ENCODE data around the gene CREB3L4.

CREB3L4 gene

DNA sequence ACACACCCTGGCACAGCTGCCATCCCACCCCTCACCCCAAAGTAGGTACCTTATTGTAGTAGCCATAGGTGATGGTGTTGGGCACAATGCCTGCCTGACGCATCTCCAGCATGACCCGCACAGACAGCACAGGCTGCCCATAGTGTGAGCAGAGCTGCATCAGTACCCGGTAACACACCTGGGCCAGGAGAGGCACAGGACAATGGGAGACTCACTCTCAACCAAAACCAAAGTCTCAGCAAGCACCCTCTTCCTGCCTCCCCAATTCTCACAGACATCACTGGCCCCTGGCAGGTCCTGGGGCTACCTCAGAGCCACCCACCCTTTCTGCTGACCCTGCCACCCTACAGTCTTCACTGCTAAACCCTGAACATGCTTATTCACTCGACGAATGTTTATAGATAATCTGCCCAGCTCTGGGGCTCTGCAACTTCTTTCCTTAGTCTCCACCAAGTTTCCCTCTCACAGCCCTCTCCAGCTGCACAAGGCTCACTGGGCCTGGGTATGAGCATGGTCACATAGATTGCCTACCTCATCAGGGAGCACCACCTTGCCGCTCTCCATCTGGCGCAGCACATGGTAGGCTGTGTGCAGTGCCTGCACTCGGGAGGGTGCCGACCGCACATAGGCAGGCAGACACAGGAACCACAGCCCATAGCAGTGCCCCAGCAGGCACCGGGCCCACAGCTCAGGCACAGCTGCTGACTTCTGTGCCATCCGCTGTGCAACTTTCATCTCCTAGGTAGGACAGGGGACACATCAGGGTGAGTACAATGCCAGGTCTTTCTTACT lies 31.5 kb upstream of the CREB3L4 start:
- in situ Hi-C loops (cut with HindIII; ENCODE audit: low sequenced_read_pairs), result no loop called here

DNA sequence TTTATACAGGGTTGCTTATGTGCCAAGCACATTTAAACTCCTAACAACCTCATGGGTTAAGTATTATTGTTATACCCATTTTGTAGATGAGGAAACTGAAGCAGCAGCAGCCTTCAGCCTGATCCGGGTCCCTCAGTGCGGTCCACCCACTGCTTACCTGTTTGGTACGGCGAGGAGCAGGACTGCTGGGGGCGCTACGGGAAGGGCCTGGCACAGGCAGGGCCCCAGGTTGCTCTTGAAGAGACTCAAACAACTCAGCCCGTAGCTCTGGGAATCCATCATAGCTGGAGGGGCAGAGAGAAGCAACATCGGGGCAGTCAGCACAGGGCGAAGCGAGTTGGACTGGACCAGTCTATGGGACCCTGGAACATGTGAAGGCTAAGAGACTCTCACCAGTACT lies 30.4 kb upstream of the CREB3L4 start:
- in situ Hi-C loops (cut with HindIII; ENCODE audit: low sequenced_read_pairs), result no loop called here

DNA sequence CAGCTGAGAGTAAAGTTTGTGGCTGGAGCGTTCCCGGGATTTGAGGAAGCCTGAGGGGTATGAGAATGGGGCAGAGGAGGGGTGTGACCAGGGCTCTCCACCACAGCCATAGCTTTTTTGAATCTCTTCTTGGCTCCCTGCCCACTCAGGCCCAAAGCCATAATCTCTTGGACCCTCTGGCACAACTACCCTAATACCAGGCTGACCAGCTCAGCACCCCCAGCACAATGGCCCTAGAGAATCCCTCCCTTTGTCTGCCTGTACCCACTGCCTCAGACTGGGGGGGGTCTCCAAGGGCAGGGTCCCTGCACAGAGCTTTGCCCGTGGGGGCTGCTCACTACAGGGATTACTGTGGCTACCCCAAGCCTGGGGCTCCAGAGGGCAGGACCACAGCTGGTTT lies 28.7 kb upstream of the CREB3L4 start:
- in situ Hi-C loops (cut with HindIII; ENCODE audit: low sequenced_read_pairs), result no loop called here

DNA sequence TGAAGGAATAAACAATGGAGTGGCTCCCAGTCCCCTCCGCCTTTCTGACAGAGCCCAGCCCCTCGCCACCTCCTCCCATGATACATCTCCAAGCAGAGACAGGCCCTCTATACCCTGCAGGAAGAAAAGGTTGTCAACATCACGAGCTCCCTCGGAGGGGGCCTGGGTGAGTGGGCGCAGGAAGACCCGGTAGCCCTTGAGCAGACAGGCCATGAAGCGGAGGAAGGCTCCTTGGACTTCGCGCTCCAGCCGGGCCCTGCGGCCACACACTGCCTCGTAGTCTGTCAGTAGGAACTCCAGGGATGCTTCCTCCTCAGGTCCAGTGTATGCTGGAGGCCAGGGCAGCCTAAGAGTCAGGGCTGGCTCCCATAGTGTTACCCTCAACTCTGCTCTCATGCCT lies 28.2 kb upstream of the CREB3L4 start:
- in situ Hi-C loops (cut with HindIII; ENCODE audit: low sequenced_read_pairs), result no loop called here

DNA sequence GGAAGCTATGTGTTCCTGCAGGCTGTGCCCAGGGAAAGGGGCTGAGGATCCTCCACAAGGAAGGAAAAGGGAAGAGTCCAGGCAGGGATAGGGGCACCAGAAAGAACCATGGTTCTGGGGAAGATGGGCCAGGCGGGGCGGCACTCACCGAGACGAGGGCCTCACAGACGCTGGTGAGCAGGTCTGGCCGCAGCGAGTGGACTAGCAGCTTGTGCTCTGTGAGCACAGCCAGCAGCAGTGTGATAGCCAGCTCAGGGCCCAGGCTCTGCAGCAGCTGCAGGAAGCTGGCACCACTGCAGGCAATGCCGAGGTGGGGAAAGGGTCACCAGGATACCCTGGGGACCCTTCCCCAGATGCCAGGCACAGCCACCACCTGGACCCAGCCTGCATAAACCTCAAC lies 26.9 kb upstream of the CREB3L4 start:
- in situ Hi-C loops (cut with HindIII; ENCODE audit: low sequenced_read_pairs), result no loop called here

DNA sequence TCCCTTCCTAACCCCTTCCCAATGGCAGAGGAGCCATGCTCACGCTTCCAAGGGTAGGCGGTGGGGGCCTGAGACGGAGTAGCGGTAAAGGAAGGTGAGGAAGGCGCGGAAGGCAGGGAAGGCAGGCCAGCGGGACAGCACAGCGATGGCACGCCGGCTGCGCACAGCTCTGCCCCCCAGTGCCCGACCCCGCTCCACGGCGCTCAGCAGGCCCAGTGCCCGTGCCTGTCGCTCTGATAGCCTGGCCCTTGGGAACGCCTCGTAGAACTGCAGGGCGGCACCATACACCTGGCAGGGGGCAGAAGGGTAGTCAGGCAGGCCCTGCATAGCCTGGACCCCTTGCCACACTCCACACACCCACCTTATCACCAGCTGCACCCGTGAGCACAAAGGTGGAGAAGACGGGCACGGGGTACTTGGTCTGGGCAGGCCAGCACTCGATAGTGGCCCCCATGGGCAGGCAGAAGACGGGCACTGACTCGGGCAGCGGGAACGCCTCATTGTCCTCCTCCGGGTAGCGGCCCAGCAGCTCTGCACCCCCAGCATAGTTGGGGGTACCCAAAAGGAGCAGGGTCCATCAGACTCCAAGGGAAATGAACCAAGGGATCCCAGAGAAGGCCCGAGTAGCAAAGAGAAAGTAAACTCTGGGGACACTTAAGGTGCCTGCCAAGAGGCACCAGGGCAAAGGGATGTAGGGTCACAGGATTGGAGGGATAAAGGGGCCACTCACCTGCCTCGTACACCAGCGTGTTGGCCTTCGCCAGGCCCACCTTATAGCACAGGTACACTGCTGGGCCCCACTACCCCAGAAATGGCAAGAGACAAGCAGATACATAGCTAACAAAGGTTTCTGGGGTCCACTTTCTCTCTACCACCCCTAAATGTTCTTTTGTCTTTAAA lies 25.6 kb upstream of the CREB3L4 start:
- in situ Hi-C loops (cut with HindIII; ENCODE audit: low sequenced_read_pairs), result no loop called here

DNA sequence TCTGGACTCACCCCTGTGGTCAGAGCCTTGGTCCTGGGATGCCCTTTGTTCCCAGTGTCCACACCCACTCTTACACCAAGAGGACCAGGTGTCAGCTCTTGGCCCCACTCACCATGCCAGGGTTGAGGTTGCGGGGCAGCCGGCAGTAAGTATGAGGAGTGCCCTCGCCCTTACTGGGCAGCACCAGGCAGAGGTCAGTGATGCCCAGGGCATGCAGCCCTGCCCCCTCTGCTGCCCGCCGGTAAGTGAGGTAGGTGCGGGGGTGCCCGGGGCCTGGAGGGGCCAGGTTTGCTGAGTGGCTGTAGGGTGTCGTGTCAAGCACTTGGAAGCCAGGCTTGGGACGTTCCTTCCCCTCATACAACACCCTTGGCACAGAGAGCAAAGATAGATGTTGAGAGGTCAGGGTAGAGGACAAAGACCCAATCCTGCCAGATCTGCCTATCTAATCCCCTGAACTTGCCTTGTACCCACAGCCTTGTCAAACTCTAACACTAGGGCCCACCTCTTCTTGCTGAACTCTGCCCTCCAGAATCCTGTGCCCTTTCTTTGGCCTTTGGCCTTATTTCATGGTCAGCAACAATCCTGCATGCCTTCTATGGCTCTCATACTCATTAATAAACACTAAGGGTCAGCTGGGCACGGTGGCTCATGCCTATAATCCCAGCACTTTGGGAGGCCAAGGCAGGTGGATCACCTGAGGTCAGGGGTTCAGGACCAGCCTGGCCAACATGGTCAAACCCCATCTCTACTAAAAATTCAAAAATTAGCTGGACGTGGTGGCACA lies 24.7 kb upstream of the CREB3L4 start:
- in situ Hi-C loops (cut with HindIII; ENCODE audit: low sequenced_read_pairs), result no loop called here

DNA sequence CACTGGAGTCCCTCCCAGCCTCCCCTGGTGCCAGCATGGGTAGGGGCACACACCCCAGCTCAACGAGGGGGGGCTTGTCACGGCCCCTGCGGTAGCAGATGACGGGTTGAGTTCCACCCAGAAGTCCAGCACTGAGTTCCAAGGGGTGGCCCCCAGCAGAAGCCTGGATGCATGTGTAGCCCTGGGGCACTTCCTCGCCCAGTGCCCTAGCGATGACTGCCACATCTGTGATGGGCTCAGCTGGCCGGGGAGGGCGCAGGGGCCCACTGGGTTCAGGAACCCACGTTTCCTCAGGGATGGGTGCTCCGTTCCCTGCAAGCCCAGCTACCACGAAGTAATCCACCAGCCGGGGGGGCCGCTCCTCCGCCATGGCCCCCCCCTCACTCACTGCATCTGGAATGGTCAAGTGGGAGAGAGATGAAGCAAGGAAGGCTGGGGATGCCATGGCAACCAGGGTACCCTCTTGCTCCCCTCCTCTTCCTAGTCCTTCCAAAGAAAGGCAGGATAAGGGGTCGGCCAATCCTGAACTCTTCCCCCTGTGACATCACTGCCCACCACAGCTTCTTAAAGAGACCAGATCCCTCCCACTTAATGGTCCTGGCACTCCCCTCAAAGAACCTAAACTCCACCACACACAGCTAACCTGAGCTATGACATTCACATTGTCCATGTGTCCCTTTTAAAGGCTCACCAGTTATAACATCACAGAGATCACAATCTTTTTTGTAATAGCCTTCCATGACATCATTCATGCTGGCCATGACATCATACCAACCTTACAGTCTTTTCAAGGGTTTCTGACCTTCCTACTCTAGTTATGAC lies 23.5 kb upstream of the CREB3L4 start:
- in situ Hi-C loops (cut with HindIII; ENCODE audit: low sequenced_read_pairs), result no loop called here

DNA sequence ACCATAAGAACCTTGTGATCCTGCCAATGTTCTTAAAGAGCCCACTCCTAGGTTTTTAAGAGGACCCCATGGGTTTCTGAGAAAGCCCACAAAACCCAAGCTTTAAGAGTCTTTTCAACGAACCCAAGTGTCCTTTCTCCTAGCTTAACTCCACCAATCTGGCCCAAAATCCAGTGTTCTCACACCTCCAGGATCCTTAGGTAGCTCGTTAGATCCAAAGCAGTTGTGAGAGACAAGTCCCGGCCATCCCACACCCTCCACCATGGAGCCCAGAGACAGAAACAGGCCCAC lies 22.9 kb upstream of the CREB3L4 start:
- in situ Hi-C loops (cut with HindIII; ENCODE audit: low sequenced_read_pairs), result no loop called here

DNA sequence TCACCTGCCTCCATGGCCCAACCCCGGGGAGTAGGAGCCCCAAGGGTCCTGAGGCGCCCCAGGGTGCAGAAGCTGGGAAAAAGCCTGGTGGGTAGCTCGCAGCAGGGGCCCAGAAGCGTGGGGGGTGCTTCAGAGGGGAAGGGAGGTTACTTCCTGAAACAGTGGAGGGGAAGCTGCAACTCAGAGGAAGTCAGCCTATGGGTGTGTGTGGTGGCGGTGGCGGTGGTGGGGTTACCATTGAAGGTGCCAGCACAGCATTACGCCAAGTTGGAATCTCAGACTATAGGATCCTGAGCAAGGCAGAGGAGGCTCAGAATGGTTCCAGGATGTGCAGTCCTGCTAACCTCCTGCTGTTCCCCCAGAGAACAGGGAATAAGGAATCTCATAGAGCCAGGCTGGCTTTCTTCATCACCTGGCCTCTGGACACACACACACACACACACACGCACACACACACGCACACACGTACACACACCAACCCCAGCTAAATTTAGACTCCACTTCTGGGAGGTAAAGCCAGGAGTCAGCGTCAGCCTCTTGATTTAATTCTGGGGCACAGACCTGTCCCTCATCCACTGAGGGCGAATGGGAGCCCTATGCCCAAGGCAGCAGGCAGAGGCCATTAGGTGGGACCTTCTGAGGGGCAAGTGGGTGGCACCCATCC lies 22.4 kb upstream of the CREB3L4 start:
- in situ Hi-C loops (cut with HindIII; ENCODE audit: low sequenced_read_pairs), result no loop called here

DNA sequence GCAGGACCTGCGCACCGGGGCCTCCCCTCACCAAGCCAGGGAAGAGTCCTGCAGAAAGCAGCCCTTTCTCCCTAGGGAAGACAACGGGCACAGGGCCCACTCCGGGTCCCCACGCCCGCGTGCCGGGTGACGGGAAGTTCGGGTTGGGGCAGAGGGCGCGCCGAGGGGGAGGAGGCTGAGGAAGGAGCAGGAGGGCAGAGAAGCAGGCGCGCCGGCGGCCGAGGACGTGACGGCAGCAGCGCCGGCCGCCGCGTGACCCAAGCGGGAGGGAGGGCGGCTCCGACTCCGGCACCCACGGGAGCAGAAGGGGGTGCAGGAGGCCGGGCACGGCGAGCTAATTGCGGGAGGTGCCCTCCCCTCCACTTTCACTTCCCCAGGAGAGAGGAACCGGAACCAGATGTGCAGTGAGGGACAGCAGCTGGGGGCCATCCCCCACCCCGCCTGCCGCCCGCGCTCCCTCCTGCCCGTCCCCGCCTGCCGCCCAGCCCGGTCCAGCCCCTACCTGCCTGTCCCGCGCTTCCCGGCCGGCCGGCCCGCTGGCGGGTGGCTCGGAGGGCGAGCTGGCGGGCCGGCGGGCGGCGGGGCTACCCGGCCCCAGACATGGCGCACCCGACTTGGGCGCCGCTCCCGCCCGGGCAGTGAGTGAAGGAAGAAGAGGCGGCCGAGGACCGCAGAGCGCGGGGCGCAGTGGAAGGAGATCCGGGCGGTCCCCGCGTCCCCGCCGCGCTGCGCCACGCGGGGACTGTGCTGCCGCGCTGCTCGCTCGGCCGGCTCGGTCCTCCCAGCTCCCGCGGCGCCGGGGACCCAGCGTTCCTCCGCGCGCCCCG lies 21.7 kb upstream of the CREB3L4 start:
- in situ Hi-C loops (cut with HindIII; ENCODE audit: low sequenced_read_pairs), result no loop called here

DNA sequence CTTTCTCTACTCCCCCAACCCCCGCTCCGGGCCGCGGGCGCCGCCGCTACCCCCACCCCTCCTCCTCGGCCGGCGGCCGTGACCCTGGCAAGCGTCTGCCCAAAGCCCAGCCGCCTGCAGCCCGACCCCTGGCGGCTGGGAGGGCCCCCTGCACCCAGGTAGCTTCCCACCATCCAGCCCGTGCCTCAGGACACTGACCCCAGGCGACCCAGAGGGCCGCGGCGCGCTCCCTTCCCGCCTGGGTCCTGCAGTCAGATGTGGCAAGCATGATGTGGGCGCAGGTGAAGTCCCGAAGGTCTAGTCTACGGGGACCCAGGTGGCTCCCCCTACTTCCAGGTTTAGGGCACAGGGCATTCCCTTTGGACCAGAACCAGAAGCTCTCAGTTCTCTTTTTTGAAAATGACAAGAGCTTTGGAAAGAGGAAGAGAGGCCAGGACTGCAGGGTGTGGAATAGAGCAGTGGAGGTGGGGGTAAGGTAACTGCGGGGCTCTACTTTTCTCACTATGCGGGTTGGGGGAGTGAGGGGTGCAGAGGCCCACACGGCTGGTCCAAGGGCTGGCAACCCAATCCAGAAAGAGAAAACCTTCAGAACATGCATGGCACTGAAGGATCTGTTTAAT lies 21.0 kb upstream of the CREB3L4 start, which contains the start of gene DENND4B:
Gene DENND4B, minus strand, starts transcription at position 97 of the 620 bp plus-strand sequence. CDS start 2,344 bp downstream, outside the sequence.
- in situ Hi-C loops (cut with HindIII; ENCODE audit: low sequenced_read_pairs), result no loop called here

DNA sequence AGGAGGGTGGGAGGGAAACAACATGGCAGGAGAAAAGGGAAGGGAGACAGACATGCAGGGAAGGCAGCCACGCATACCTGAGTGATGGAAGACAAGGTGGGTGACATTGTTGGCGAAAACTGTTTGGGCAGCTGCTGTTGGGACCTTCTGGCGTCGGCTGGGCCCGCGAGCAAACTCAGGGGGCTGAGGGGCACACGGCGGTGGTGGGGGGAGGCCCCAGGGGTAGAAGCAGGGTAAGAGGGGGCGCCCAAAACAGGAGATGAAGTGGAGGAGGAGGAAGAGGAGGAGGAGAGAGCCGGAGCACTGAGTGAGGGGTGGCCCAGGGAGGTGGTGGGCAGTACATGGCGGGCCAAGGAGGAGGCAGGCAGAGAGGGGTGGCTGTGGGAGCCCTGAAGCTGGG lies 16.5 kb upstream of the CREB3L4 start:
- in situ Hi-C loops (cut with HindIII; ENCODE audit: low sequenced_read_pairs), result no loop called here

DNA sequence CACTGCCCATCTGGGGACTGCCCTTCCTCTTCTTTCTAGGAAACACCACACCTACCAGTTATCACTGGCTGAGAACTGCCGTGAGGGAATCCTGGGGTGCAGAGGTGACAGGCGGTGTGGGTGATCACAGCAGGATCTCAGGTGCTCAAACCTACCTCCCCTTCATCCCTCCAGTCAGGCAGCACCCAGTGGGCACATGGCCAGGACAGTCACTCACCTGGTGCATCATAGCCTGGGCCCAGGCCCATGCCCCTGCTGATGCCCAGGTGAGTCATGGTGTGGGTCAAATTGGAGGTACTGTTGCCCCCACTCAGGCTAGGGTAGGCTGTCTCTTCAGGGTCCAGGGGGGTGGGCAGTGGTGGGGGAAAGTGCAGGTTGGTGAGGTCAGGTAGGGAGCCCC lies 15.9 kb upstream of the CREB3L4 start:
- in situ Hi-C loops (cut with HindIII; ENCODE audit: low sequenced_read_pairs), result no loop called here

DNA sequence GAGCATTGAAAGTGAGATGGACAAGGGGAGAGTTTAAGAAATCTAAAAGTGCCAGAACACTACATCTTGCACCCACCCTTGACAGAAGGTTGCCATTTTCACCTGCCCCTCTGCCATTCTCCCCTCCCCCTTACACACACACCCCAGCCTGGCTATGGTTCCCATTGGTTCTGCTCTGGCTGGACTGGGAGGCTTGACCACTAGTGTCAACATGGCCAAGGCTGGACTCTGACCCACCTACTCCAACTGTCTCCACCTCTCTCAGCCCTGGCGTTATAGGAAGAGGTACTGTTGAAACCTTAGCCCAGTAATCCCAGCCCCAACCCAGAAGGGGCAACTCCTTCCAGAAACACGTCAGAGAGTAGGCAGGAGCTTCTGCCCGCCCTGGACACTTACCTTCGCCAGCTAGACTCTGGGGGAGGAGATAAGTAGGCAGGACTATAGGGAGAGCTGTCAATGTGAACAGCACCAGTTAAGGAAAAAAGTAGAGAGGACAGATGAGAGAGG lies 13.8 kb upstream of the CREB3L4 start:
- in situ Hi-C loops (cut with HindIII; ENCODE audit: low sequenced_read_pairs), result no loop called here

DNA sequence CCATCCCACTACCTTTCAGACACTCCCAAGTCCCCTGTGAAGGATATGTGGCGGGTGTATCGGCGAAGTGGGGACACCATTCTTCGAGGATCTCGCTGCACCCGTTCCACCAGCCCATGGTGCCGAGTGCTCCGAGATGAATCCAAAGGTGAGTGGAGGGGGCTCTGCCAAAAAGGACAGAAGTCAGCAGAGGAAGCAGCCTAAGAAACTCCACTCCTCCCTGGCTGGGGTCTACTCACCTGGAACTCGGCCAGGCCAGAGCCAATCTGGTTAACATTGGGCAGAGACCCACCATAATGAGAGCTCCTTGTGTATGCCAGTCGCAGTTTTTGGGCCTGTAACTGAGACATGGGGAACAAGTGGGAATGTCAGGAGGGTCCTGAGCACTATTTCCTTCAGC lies 12.9 kb upstream of the CREB3L4 start:
- in situ Hi-C loops (cut with HindIII; ENCODE audit: low sequenced_read_pairs), result no loop called here

DNA sequence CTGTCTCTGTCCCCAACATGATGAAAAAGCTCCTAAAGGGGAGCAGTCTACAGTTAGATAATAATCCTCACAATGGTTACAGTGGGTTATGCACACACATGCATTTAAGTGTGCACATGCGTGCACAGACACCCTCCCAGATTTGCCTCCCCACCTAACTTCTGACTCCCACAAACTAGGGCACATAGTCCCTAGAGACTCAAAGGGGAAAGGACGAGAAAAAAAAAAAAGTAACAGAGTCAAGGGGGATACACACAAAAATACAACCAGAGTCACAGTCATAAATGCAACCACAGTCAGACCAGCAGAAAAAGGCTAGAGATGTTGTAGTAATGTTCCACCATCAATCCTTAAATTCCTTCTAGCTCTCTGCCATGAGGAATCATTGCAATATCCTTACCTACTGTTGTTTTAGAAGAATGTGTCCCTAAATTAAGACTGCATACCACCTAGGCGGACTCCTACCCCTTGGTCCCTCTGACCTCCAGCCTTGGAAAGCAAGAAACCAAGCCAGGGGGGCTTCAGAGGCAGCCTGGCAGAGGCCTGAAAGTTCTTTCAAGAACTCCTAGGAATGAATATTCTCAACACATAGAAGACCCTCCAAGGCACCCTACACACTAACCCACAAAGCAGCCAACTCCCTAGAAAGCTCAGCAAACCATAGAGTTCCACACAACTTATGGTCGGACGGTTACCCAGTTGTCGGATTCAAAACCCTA lies 10.5 kb upstream of the CREB3L4 start:
- in situ Hi-C loops (cut with HindIII; ENCODE audit: low sequenced_read_pairs), result no loop called here

DNA sequence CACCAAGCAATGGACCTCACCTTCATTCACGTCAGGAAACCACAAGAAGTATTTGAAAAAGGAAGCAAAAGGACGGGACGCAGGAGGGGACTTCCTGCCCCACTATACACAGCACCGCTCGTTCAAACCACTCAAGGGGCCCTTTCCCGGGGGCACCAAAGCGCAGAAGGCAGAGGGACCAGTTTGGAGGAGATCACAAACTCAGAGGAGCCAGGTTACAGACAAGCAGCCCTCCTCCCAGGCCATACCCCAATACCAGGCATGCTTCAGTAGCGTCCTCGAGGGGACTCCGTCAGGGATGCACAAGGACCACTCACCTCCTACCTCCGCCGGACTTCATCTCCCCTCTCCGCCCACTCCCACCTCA lies 10.0 kb upstream of the CREB3L4 start:
- in situ Hi-C loops (cut with HindIII; ENCODE audit: low sequenced_read_pairs), result no loop called here
